IMR-90 (cell line): ENCODE results near the gene LIMCH1. TPM values are rescaled to one million over a fixed set of nuclear protein-coding genes. Genes with fewer than 3 reads are reported as not detected.

Experiments
- ATAC-seq: fragments of 200-7000 bp; cut with Tn5 transposase; 2 replicates; pipeline ENCODE4 v1.9.1; 2020; ENCODE audit warnings: low read depth, mild to moderate bottlenecking, moderate library complexity
- BruUV-seq: library from RNA; stranded (reverse); fragments of 400-500 nt; replicated peaks from 2 replicates; lab custom pipeline; 2021; lab: Mats Ljungman, UMichigan
- CTCF ChIA-PET: fragments of 300-600 bp; formaldehyde crosslinking; extraction: SDS; loops from one replicate; lab custom pipeline; 2021; ENCODE audit warnings: antibody characterized with exemption; lab: Yijun Ruan, JAX
- POLR2A ChIA-PET: fragments of 300-600 bp; sonication (Branson Sonifier 250); formaldehyde crosslinking; loops from one replicate; lab custom pipeline; 2022; ENCODE audit warnings: antibody characterized with exemption; ENCODE audit not compliant: unreplicated experiment; lab: Charles Lee
- DNase-seq: peaks from one replicate; pipeline ENCODE4 v3.0.0; 2013
- H2AFZ ChIP-seq: replicated peaks from 2 replicates; pipeline ENCODE3; 2013; ENCODE audit warnings: low read length, mild to moderate bottlenecking; ENCODE audit not compliant: poor library complexity
- H2AK5ac ChIP-seq: 2 replicates; pipeline ENCODE4 v1.6.1; 2013; ENCODE audit warnings: low read depth, low read length, inconsistent platforms
- H2AK9ac ChIP-seq: replicated peaks from 2 replicates; pipeline ENCODE3; 2013; ENCODE audit warnings: mild to moderate bottlenecking, low read depth, low read length, moderate library complexity; ENCODE audit not compliant: poor library complexity
- H2BK120ac ChIP-seq: 2 replicates; pipeline ENCODE4 v1.6.1; 2013; ENCODE audit warnings: low read depth, low read length, inconsistent platforms
- H2BK15ac ChIP-seq: 3 replicates; pipeline ENCODE4 v1.6.1; 2013; ENCODE audit warnings: low read depth, low read length, inconsistent platforms
- H2BK20ac ChIP-seq: 2 replicates; pipeline ENCODE4 v1.6.1; 2013; ENCODE audit warnings: low read depth, mild to moderate bottlenecking, inconsistent platforms, low read length, moderate library complexity
- H2BK5ac ChIP-seq: 2 replicates; pipeline ENCODE4 v1.6.1; 2013; ENCODE audit warnings: mild to moderate bottlenecking, low read depth, low read length, inconsistent platforms; ENCODE audit not compliant: poor library complexity, severe bottlenecking
- H3K14ac ChIP-seq: replicated peaks from 2 replicates; pipeline ENCODE4 v1.6.1; 2013; ENCODE audit warnings: low read depth, low read length, inconsistent platforms
- H3K18ac ChIP-seq: 2 replicates; pipeline ENCODE4 v1.6.1; 2013; ENCODE audit warnings: low read depth, low read length, control low read depth
- H3K23ac ChIP-seq: 2 replicates; pipeline ENCODE4 v1.6.1; 2013; ENCODE audit warnings: low read depth, low read length, inconsistent platforms
- H3K27ac ChIP-seq: 2 replicates; pipeline ENCODE4 v1.5.1; 2013; ENCODE audit warnings: mild to moderate bottlenecking, control low read depth, low read length; ENCODE audit not compliant: insufficient read depth
- H3K27me3 ChIP-seq: 2 replicates; pipeline ENCODE4 v1.6.1; 2013; ENCODE audit warnings: low read length; ENCODE audit not compliant: control insufficient read depth, insufficient read depth
- H3K36me3 ChIP-seq: 2 replicates; pipeline ENCODE4 v1.6.1; 2013; ENCODE audit warnings: low read length, mixed read lengths; ENCODE audit not compliant: control insufficient read depth, insufficient read depth
- H3K4ac ChIP-seq: 2 replicates; pipeline ENCODE4 v1.6.1; 2013; ENCODE audit warnings: low read depth, low read length, inconsistent platforms
- H3K4me1 ChIP-seq: 2 replicates; pipeline ENCODE4 v1.6.1; 2013; ENCODE audit warnings: low read length, mixed read lengths; ENCODE audit not compliant: control insufficient read depth, insufficient read depth
- H3K4me2 ChIP-seq: 2 replicates; pipeline ENCODE4 v1.6.1; 2013; ENCODE audit warnings: low read depth, mild to moderate bottlenecking, control low read depth, low read length, moderate library complexity
- H3K4me3 ChIP-seq: 2 replicates; pipeline ENCODE4 v1.5.1; 2013; ENCODE audit warnings: low read depth, mild to moderate bottlenecking, control low read depth, low read length, moderate library complexity; ENCODE audit not compliant: insufficient read depth
- H3K56ac ChIP-seq: 2 replicates; pipeline ENCODE4 v1.6.1; 2013; ENCODE audit warnings: low read length, inconsistent platforms; ENCODE audit not compliant: insufficient read depth; ENCODE audit errors: extremely low read depth
- H3K79me1 ChIP-seq, 2 experiments: 2 replicates each; pipeline ENCODE4 v1.6.1; 2013; ENCODE audit warnings: low read length in 2 of 2, inconsistent platforms in 1 of 2, low read depth in 1 of 2
- H3K9ac ChIP-seq: 2 replicates; pipeline ENCODE4 v1.6.1; 2013; ENCODE audit warnings: low read depth, low read length, control low read depth
- H3K9me1 ChIP-seq: 2 replicates; pipeline ENCODE4 v1.6.1; 2013; ENCODE audit warnings: low read length, inconsistent platforms; ENCODE audit not compliant: insufficient read depth
- H3K9me3 ChIP-seq: 2 replicates; pipeline ENCODE4 v1.6.1; 2013; ENCODE audit warnings: low read length; ENCODE audit not compliant: control insufficient read depth, insufficient read depth
- H4K20me1 ChIP-seq: 2 replicates; pipeline ENCODE4 v1.6.1; 2013; ENCODE audit warnings: low read length, inconsistent platforms; ENCODE audit not compliant: insufficient read depth
- H4K5ac ChIP-seq: 2 replicates; pipeline ENCODE4 v1.6.1; 2013; ENCODE audit warnings: mild to moderate bottlenecking, low read depth, low read length, control low read depth
- H4K8ac ChIP-seq, 2 experiments: 2 replicates each; pipeline ENCODE4 v1.6.1; 2013; ENCODE audit warnings: low read depth in 2 of 2, low read length in 2 of 2, control low read depth in 1 of 2, inconsistent platforms in 1 of 2
- H4K91ac ChIP-seq: 2 replicates; pipeline ENCODE4 v1.6.1; 2013; ENCODE audit warnings: low read depth, low read length, inconsistent platforms; ENCODE audit not compliant: insufficient read depth
- BHLHE40 ChIP-seq: fragments of 150-350 bp; IDR thresholded peaks from 2 replicates; pipeline ENCODE4 v1.6.1; 2016; ENCODE audit warnings: mild to moderate bottlenecking, low read depth, low read length
- CEBPB ChIP-seq: IDR thresholded peaks from 2 replicates; pipeline ENCODE4 v1.6.1; 2012; ENCODE audit warnings: low read depth, low read length, improper control_type of control experiment
- CHD1 ChIP-seq: IDR thresholded peaks from 2 replicates; pipeline ENCODE4 v1.6.1; 2012; ENCODE audit warnings: low read depth, low read length, improper control_type of control experiment
- FOS ChIP-seq: fragments of 150-350 bp; IDR thresholded peaks from 2 replicates; pipeline ENCODE4 v1.6.1; 2016; ENCODE audit warnings: low read depth, low read length
- MAFK ChIP-seq: IDR thresholded peaks from 2 replicates; pipeline ENCODE4 v1.6.1; 2012; ENCODE audit warnings: low read depth, low read length, improper control_type of control experiment
- MAZ ChIP-seq: IDR thresholded peaks from 2 replicates; pipeline ENCODE4 v1.6.1; 2012; ENCODE audit warnings: low read depth, mild to moderate bottlenecking, low read length, improper control_type of control experiment, moderate library complexity, borderline replicate concordance
- MXI1 ChIP-seq: IDR thresholded peaks from 2 replicates; pipeline ENCODE4 v1.6.1; 2012; ENCODE audit warnings: low read depth, mild to moderate bottlenecking, low read length, moderate library complexity, borderline replicate concordance
- NFE2L2 ChIP-seq: fragments of 150-350 bp; IDR thresholded peaks from 2 replicates; pipeline ENCODE4 v1.6.1; 2016; ENCODE audit warnings: low read depth, mild to moderate bottlenecking, low read length
- POLR2A ChIP-seq: IDR thresholded peaks from 2 replicates; pipeline ENCODE4 v1.6.1; 2012; ENCODE audit warnings: mild to moderate bottlenecking, low read depth, low read length
- RAD21 ChIP-seq: IDR thresholded peaks from 2 replicates; pipeline ENCODE4 v1.6.1; 2012; ENCODE audit warnings: low read length, improper control_type of control experiment
- RCOR1 ChIP-seq: IDR thresholded peaks from 2 replicates; pipeline ENCODE4 v1.6.1; 2012; ENCODE audit warnings: mild to moderate bottlenecking, low read length, improper control_type of control experiment; ENCODE audit not compliant: insufficient replicate concordance
- RFX5 ChIP-seq: IDR thresholded peaks from 2 replicates; pipeline ENCODE4 v1.8.0; 2012; ENCODE audit warnings: low read depth, mild to moderate bottlenecking, low read length, moderate library complexity
- SMC3 ChIP-seq: fragments of 150-350 bp; IDR thresholded peaks from 2 replicates; pipeline ENCODE4 v1.6.1; 2016; ENCODE audit warnings: low read depth, mild to moderate bottlenecking, antibody characterized with exemption, low read length, moderate library complexity
- WGBS, 2 experiments: methylation state at CpG; one replicate each; pipeline versions ENCODE4 v1.1.5 to v1.1.7; 2013; ENCODE audit warnings: missing lambda C conversion rate in 2 of 2; ENCODE audit not compliant: insufficient read length in 1 of 2; ENCODE audit errors: extremely low coverage in 2 of 2; 5-methylcytosine and 5-hydroxymethylcytosine counted together
- dilution Hi-C: fragments of 300-500 bp; cut with HindIII; formaldehyde crosslinking; loops from one replicate; pipeline ENCODE4 v1.14.3; 2018; ENCODE audit warnings: low sequenced_read_pairs; ENCODE audit not compliant: unreplicated experiment
- in situ Hi-C: fragments of 300-500 bp; cut with MboI; formaldehyde crosslinking; loops from 3 replicates; pipeline ENCODE4 v1.14.3; 2019; ENCODE audit warnings: low sequenced_read_pairs, inconsistent platforms, mixed read lengths
- intact Hi-C: fragments of 100-400 bp; cut with micrococcal nuclease; formaldehyde crosslinking; loops from 2 replicates; pipeline ENCODE4 v1.10.0; 2022
- polyA plus RNA-seq, 3 experiments: library from polyadenylated mRNA; depleted of rRNA; stranded (reverse); fragments of >200 nt; gene quantifications; 2 replicates each; pipeline ENCODE4 v1.2.3, GENCODE V29; 2012; ENCODE audit warnings: low replicate concordance in 1 of 3
- total RNA-seq: library from RNA; depleted of rRNA; stranded (reverse); fragments of >200 nt; gene quantifications from 2 replicates; pipeline ENCODE4 v1.2.3, GENCODE V29; 2012
- TF ChIP-seq, protein P1 (sequence below): conservative IDR thresholded peaks from 2 replicates; pipeline ENCODE4 v1.5.1; 2012; ENCODE audit warnings: mild to moderate bottlenecking, low read depth, low read length, improper control_type of control experiment
- TF ChIP-seq, protein P2 (sequence below): fragments of 150-350 bp; IDR thresholded peaks from 2 replicates; pipeline ENCODE4 v1.6.1; 2016; ENCODE audit warnings: low read depth, mild to moderate bottlenecking, low read length, moderate library complexity, borderline replicate concordance
- TF ChIP-seq, protein P3 (sequence below): fragments of 150-350 bp; IDR thresholded peaks from 2 replicates; pipeline ENCODE4 v1.6.1; 2017; ENCODE audit warnings: mild to moderate bottlenecking, antibody characterized with exemption, low read length, low read depth

The LIMCH1 gene
- total and polyA plus RNA-seq, 2 of the 4 experiments (the other 2 are of a cell fraction): 0.89 to 2.9 TPM

DNA sequence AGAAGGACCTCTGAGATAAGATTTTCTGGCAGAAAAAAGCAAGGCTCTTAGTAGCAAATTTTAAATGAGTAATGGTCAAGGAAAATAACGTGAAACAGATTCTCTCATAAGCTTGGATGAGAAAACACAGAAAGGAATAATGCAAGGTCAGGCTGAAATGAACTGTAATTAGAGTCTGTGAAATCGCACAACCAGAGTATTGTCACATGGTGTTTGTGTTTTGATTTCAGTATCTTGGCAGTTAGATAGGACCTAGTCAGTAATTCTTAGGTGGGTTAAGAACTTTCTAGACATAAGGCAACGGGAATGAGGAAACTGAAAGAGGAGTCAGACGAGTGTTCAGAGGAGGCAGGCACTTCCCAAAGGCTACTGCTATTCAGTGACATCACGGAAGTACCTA, 34.6 kb downstream of the LIMCH1 start:
- Histone ChIP-seq H4K5ac (no peak overlapping the region), H2BK15ac (no peak overlapping the region), H3K9me3 (no peaks in the 10 kb centered on the region), H2BK20ac (no peak overlapping the region), H3K4me2 (no peak overlapping the region), H4K20me1 (no peaks in the 10 kb centered on the region), H3K18ac (no peak overlapping the region), H2BK120ac (no peak overlapping the region), H3K79me1 (no peaks in the 10 kb centered on the region), H2AK9ac (no peak overlapping the region), H4K8ac (no peak overlapping the region), H3K27me3 (no peaks in the 10 kb centered on the region; the same call in 1 of the 2 replicates), H3K4me3 (no peak overlapping the region), H3K36me3 (no peaks in the 10 kb centered on the region), H3K14ac (no peak overlapping the region), H3K4ac (no peak overlapping the region), H4K91ac (no peak overlapping the region), H3K56ac (no peak overlapping the region), H3K4me1 (no peaks in the 10 kb centered on the region), H2BK5ac (no peak overlapping the region), H2AK5ac (no peak overlapping the region), H3K27ac (no peak overlapping the region), H3K9ac (no peak overlapping the region), H3K23ac (no peak overlapping the region), H2AFZ (no peak overlapping the region), H3K9me1 (no peaks in the 10 kb centered on the region)
- ChIA-PET POLR2A (no interaction called here), CTCF (no interaction called here)
- in situ Hi-C loops (no loop called here), dilution Hi-C loops (no loop called here), intact Hi-C loops (no loop called here)
- BruUV-seq: no TSS peak
- no peak for ATAC-seq
- WGBS, 2 experiments: 7% methylated on average over 3 of the region's 5 CpGs; no CpG with 5 or more reads in 1 of the 2 experiments
- no peak for TF ChIP-seq NFE2L2
- TF ChIP-seq POLR2A: no peak
- TF ChIP-seq SMC3: no peak
- TF ChIP-seq MAZ: no peak
- TF ChIP-seq, protein P1, sequence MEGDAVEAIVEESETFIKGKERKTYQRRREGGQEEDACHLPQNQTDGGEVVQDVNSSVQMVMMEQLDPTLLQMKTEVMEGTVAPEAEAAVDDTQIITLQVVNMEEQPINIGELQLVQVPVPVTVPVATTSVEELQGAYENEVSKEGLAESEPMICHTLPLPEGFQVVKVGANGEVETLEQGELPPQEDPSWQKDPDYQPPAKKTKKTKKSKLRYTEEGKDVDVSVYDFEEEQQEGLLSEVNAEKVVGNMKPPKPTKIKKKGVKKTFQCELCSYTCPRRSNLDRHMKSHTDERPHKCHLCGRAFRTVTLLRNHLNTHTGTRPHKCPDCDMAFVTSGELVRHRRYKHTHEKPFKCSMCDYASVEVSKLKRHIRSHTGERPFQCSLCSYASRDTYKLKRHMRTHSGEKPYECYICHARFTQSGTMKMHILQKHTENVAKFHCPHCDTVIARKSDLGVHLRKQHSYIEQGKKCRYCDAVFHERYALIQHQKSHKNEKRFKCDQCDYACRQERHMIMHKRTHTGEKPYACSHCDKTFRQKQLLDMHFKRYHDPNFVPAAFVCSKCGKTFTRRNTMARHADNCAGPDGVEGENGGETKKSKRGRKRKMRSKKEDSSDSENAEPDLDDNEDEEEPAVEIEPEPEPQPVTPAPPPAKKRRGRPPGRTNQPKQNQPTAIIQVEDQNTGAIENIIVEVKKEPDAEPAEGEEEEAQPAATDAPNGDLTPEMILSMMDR: no peak
- no peak for TF ChIP-seq CHD1
- TF ChIP-seq CEBPB: no peak
- no peak for TF ChIP-seq RFX5
- TF ChIP-seq BHLHE40: no peak
- no peak for TF ChIP-seq MAFK
- TF ChIP-seq, protein P2, sequence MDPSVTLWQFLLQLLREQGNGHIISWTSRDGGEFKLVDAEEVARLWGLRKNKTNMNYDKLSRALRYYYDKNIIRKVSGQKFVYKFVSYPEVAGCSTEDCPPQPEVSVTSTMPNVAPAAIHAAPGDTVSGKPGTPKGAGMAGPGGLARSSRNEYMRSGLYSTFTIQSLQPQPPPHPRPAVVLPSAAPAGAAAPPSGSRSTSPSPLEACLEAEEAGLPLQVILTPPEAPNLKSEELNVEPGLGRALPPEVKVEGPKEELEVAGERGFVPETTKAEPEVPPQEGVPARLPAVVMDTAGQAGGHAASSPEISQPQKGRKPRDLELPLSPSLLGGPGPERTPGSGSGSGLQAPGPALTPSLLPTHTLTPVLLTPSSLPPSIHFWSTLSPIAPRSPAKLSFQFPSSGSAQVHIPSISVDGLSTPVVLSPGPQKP: no peak
- TF ChIP-seq, protein P3, sequence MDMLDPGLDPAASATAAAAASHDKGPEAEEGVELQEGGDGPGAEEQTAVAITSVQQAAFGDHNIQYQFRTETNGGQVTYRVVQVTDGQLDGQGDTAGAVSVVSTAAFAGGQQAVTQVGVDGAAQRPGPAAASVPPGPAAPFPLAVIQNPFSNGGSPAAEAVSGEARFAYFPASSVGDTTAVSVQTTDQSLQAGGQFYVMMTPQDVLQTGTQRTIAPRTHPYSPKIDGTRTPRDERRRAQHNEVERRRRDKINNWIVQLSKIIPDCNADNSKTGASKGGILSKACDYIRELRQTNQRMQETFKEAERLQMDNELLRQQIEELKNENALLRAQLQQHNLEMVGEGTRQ: no peak
- TF ChIP-seq RCOR1: no peak
- no peak for TF ChIP-seq MXI1
- no peak for TF ChIP-seq FOS
- TF ChIP-seq RAD21: no peak
- no peak for DNase-seq
